Adrenal gland (tissue), 5 donors: ENCODE results near the gene UBE2J2.

Source experiments
- CTCF ChIP-seq, 6 experiments: fragments of 450-650 bp in 4 of 6; fragments of 200-600 bp in 2 of 6; sonication (generic) in 1 of 6; IDR thresholded peaks; 1 replicate in 5 of 6; 2 replicates in 1 of 6; pipeline versions ENCODE4 v1.5.1 to v1.8.0; 2016 to 2021; ENCODE audit warnings: antibody characterized with exemption in 6 of 6, mild to moderate bottlenecking in 2 of 6, moderate library complexity in 1 of 6
- POLR2A ChIP-seq, 2 donors: fragments of 450-650 bp; IDR thresholded peaks; one replicate each; pipeline ENCODE4 v1.6.1; 2017; ENCODE audit warnings: antibody characterized with exemption in 2 of 2, mild to moderate bottlenecking in 2 of 2, moderate library complexity in 1 of 2
- donor health status: DM: no; HTN: no; CAD: no.

GRCh38 chr1:1232208-1232795, 41.4 kb downstream of the UBE2J2 start, which contains the start of gene B3GALT6:
- TF ChIP-seq CTCF (IDR thresholded peaks at IDR 0.05) (no peak), POLR2A (IDR thresholded peaks at IDR 0.05) (peak in 1 of 2 donors; percentile 77)
